H1 (cell line): Measurements from ENCODE around the gene LGI4. TPM values are rescaled to one million over a fixed set of nuclear protein-coding genes. Genes with fewer than 3 reads are reported as not detected.

Experiments
- CBX8 ChIP-seq: fragments of 300-800, 300-1000 bp; sonication (generic); IDR thresholded peaks from 2 replicates; pipeline ENCODE4 v1.7.1; 2016; ENCODE audit warnings: low read depth, low read length, borderline replicate concordance
- PHF8 ChIP-seq: fragments of 200-600 bp; sonication (generic); conservative IDR thresholded peaks from 2 replicates; pipeline ENCODE4 v1.7.1; 2012; ENCODE audit warnings: low read depth, mild to moderate bottlenecking, inconsistent platforms, low read length, moderate library complexity
- polyA plus RNA-seq, 7 experiments: library from polyadenylated mRNA; depleted of rRNA in 3 of 7; stranded (reverse) in 5 of 7; unstranded in 2 of 7; fragments of >200 nt in 5 of 7; fragments of 200-250 nt in 2 of 7; gene quantifications; 1 replicate in 5 of 7; 2 replicates in 1 of 7; 4 replicates in 1 of 7; pipeline versions ENCODE4 v1.2.1 to v1.2.3, GENCODE V29; 2011 to 2013; ENCODE audit warnings: missing spikeins in 2 of 7, mixed read lengths in 2 of 7
- total RNA-seq: library from RNA; stranded (reverse); fragmentation: NEBNext Ultra II Directional; extraction: Animal tissue kit (Norgen Biotek cat#: 25700); gene quantifications from 2 replicates; pipeline ENCODE4 v1.2.1, GENCODE V29; 2021
- TF ChIP-seq, protein P1 (sequence below): fragments of 300-600 bp; sonication (generic); IDR thresholded peaks from 2 replicates; pipeline ENCODE4 v1.7.1; 2012; ENCODE audit warnings: low read length, moderate library complexity, mild to moderate bottlenecking, inconsistent platforms; ENCODE audit not compliant: insufficient replicate concordance
- TF ChIP-seq, protein P2 (sequence below): IDR thresholded peaks from 2 replicates; pipeline ENCODE4 v1.6.1; 2011; ENCODE audit warnings: low read length, improper control_type of control experiment

The LGI4 gene
- total and polyA plus RNA-seq, 2 of the 8 experiments (the other 6 are each of a cell fraction or from before 2014, with no cell fraction given) = 2.0 to 8.2 TPM

DNA sequence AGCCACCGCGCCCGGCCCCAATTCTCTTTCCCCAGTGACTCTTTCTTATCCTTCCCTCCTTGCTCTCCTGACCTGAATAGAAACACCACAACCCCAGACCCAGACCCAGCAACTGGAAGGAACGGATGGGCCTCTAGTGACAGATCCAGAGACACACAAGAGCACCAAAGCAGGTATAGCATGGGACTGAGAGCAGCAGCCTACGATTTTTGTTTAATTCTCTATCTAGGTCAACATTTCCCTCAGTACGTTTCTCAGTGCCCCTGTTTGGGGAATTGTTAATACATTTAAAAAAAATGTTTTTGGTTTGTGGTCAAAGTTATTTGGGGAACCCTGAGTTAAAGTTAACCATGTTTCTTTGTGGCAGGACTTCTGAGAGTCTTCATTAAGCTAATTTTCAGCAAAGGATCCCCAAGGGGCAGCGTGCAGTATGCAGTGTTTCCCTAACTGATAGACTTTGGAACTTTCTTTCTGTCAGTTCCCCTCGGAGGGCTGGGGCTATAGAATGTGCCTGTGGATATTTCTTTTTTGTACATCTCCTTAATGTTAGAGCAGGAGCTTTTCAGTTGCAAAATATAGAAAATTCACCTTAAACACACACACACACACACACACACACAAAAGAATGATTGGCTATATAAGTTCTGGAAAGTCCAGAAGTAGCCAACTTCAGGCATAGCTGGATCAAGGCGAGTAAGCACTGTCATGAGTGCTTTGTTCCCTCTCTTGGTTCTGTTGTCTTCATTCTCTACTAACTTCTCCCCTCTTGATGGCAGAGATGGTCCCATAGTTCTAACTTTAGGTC lies 26.0 kb upstream of the LGI4 start (continued):
- TF ChIP-seq, protein P1, sequence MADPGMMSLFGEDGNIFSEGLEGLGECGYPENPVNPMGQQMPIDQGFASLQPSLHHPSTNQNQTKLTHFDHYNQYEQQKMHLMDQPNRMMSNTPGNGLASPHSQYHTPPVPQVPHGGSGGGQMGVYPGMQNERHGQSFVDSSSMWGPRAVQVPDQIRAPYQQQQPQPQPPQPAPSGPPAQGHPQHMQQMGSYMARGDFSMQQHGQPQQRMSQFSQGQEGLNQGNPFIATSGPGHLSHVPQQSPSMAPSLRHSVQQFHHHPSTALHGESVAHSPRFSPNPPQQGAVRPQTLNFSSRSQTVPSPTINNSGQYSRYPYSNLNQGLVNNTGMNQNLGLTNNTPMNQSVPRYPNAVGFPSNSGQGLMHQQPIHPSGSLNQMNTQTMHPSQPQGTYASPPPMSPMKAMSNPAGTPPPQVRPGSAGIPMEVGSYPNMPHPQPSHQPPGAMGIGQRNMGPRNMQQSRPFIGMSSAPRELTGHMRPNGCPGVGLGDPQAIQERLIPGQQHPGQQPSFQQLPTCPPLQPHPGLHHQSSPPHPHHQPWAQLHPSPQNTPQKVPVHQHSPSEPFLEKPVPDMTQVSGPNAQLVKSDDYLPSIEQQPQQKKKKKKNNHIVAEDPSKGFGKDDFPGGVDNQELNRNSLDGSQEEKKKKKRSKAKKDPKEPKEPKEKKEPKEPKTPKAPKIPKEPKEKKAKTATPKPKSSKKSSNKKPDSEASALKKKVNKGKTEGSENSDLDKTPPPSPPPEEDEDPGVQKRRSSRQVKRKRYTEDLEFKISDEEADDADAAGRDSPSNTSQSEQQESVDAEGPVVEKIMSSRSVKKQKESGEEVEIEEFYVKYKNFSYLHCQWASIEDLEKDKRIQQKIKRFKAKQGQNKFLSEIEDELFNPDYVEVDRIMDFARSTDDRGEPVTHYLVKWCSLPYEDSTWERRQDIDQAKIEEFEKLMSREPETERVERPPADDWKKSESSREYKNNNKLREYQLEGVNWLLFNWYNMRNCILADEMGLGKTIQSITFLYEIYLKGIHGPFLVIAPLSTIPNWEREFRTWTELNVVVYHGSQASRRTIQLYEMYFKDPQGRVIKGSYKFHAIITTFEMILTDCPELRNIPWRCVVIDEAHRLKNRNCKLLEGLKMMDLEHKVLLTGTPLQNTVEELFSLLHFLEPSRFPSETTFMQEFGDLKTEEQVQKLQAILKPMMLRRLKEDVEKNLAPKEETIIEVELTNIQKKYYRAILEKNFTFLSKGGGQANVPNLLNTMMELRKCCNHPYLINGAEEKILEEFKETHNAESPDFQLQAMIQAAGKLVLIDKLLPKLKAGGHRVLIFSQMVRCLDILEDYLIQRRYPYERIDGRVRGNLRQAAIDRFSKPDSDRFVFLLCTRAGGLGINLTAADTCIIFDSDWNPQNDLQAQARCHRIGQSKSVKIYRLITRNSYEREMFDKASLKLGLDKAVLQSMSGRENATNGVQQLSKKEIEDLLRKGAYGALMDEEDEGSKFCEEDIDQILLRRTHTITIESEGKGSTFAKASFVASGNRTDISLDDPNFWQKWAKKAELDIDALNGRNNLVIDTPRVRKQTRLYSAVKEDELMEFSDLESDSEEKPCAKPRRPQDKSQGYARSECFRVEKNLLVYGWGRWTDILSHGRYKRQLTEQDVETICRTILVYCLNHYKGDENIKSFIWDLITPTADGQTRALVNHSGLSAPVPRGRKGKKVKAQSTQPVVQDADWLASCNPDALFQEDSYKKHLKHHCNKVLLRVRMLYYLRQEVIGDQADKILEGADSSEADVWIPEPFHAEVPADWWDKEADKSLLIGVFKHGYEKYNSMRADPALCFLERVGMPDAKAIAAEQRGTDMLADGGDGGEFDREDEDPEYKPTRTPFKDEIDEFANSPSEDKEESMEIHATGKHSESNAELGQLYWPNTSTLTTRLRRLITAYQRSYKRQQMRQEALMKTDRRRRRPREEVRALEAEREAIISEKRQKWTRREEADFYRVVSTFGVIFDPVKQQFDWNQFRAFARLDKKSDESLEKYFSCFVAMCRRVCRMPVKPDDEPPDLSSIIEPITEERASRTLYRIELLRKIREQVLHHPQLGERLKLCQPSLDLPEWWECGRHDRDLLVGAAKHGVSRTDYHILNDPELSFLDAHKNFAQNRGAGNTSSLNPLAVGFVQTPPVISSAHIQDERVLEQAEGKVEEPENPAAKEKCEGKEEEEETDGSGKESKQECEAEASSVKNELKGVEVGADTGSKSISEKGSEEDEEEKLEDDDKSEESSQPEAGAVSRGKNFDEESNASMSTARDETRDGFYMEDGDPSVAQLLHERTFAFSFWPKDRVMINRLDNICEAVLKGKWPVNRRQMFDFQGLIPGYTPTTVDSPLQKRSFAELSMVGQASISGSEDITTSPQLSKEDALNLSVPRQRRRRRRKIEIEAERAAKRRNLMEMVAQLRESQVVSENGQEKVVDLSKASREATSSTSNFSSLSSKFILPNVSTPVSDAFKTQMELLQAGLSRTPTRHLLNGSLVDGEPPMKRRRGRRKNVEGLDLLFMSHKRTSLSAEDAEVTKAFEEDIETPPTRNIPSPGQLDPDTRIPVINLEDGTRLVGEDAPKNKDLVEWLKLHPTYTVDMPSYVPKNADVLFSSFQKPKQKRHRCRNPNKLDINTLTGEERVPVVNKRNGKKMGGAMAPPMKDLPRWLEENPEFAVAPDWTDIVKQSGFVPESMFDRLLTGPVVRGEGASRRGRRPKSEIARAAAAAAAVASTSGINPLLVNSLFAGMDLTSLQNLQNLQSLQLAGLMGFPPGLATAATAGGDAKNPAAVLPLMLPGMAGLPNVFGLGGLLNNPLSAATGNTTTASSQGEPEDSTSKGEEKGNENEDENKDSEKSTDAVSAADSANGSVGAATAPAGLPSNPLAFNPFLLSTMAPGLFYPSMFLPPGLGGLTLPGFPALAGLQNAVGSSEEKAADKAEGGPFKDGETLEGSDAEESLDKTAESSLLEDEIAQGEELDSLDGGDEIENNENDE = no peak
- no peak for TF ChIP-seq PHF8
- TF ChIP-seq, protein P2, sequence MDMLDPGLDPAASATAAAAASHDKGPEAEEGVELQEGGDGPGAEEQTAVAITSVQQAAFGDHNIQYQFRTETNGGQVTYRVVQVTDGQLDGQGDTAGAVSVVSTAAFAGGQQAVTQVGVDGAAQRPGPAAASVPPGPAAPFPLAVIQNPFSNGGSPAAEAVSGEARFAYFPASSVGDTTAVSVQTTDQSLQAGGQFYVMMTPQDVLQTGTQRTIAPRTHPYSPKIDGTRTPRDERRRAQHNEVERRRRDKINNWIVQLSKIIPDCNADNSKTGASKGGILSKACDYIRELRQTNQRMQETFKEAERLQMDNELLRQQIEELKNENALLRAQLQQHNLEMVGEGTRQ = no peak
- no peak for TF ChIP-seq CBX8
